ENCODE results near the gene MRPL40. TPM values are rescaled to one million over a fixed set of nuclear protein-coding genes. Genes with fewer than 3 reads are reported as not detected.

The MRPL40 gene
- total RNA-seq, 4 donors from 2014 or later, result 19.6 to 33.9 (median 23.4) TPM

- peak; percentile 70 to 95 for DNase-seq (ENCODE audit: low spot score in 2 of 2)
- peak within 1 kb of the TSS; percentile 91 for H3K4me3 ChIP-seq (ENCODE audit: low read depth, poor library complexity, severe bottlenecking)
- TF ChIP-seq CTCF (IDR thresholded peaks at IDR 0.05) (no peak), POLR2A (IDR thresholded peaks at IDR 0.05) (no peak)
- intact Hi-C loops (cut with DNase I; ENCODE audit: low total_unique reads), result no loop called here
- 1% methylated on average over 22 to 23 of the region's 42 CpGs for WGBS, 2 donors
Observed at GRCh38 chr22:19478901-19479354, 46.6 kb downstream of the MRPL40 start, which contains the start of gene UFD1. TSS of gene UFD1 (minus strand) at chr22:19479193. CDS start at chr22:19479085, 108 bp downstream.

GRCh38 chr22:19479355-19480172 lies 47.2 kb downstream of the MRPL40 start, which contains the start of gene CDC45:
TSS of gene CDC45 (plus strand) at chr22:19479920. CDS start at chr22:19479969, 49 bp downstream.
- 0 to 1% methylated on average over 35 to 50 of the region's 50 CpGs for WGBS, 2 donors
- peak within 1 kb of the TSS; percentile 91 for H3K4me3 ChIP-seq (ENCODE audit: low read depth, poor library complexity, severe bottlenecking)
- TF ChIP-seq POLR2A (IDR thresholded peaks at IDR 0.05) (no peak), CTCF (IDR thresholded peaks at IDR 0.05) (no peak)
- peak; percentile 98 to 99 for DNase-seq (ENCODE audit: low spot score in 2 of 2)
- intact Hi-C loops (cut with DNase I; ENCODE audit: low total_unique reads), result no loop called here

- intact Hi-C loops (cut with DNase I; ENCODE audit: low total_unique reads), result no loop called here
- no peak for DNase-seq (ENCODE audit: low spot score in 2 of 2)
- no peak for TF ChIP-seq CTCF (IDR thresholded peaks at IDR 0.05)
- TF ChIP-seq POLR2A (IDR thresholded peaks at IDR 0.05), result no peak
- peak overlapping the region; percentile 43 for H3K4me3 ChIP-seq (ENCODE audit: low read depth, poor library complexity, severe bottlenecking)
- 0 to 3% methylated on average over 15 of the region's 15 CpGs for WGBS, 2 donors
Observed at GRCh38 chr22:19480173-19480568, 47.8 kb downstream of the MRPL40 start.

GRCh38 chr22:19480789-19481188 lies 48.4 kb downstream of the MRPL40 start:
- intact Hi-C loops (cut with DNase I; ENCODE audit: low total_unique reads), result no loop called here
- no peak for DNase-seq (ENCODE audit: low spot score in 2 of 2)
- no peak for TF ChIP-seq CTCF (IDR thresholded peaks at IDR 0.05)
- no peak for TF ChIP-seq POLR2A (IDR thresholded peaks at IDR 0.05)
- 57 to 58% methylated on average over 10 of the region's 10 CpGs for WGBS, 2 donors
- no peak overlapping the region for H3K4me3 ChIP-seq (ENCODE audit: low read depth, poor library complexity, severe bottlenecking)

GRCh38 chr22:19482297-19482696 lies 50.0 kb downstream of the MRPL40 start:
- intact Hi-C loops (cut with DNase I; ENCODE audit: low total_unique reads), result no loop called here
- DNase-seq (ENCODE audit: low spot score in 2 of 2), result no peak
- no peak for TF ChIP-seq POLR2A (IDR thresholded peaks at IDR 0.05)
- WGBS, 2 donors, result 86 to 91% methylated on average over 9 of the region's 9 CpGs
- no peak overlapping the region for H3K4me3 ChIP-seq (ENCODE audit: low read depth, poor library complexity, severe bottlenecking)

GRCh38 chr22:19483481-19484244 lies 51.3 kb downstream of the MRPL40 start:
- intact Hi-C loops (cut with DNase I; ENCODE audit: low total_unique reads), result no loop called here

More at GRCh38 chr22:19483481-19484244, 51.3 kb downstream of the MRPL40 start:
- WGBS, 2 donors, result 85 to 86% methylated on average over 8 of the region's 8 CpGs
- no peak for DNase-seq (ENCODE audit: low spot score in 2 of 2)
- TF ChIP-seq CTCF (IDR thresholded peaks at IDR 0.05), result no peak
- no peak for TF ChIP-seq POLR2A (IDR thresholded peaks at IDR 0.05)
- H3K4me3 ChIP-seq (ENCODE audit: low read depth, poor library complexity, severe bottlenecking), result no peak overlapping the region
